Fibroblast of the conjunctiva (primary cell): ENCODE results near the gene ASS1.
"Not testable (repeated sequence)": the region's sequence is repeated elsewhere in the genome, so short reads cannot be mapped to it uniquely, and the experiment has no call there.

Experiments used
- DNase-seq: peaks from one replicate; pipeline ENCODE4 v3.0.0-alpha.2; 2010; ENCODE audit warnings: low read depth

The ASS1 gene

GRCh38 chr9:130434656-130435055 is 10.1 kb upstream of the ASS1 start:
- not testable (repeated sequence) for DNase-seq

GRCh38 chr9:130437011-130437789 is 7.6 kb upstream of the ASS1 start:
- DNase-seq, result no peak

- DNase-seq, result no peak
Observed at GRCh38 chr9:130438382-130438981, 6.3 kb upstream of the ASS1 start.

GRCh38 chr9:130441031-130441430 is 3.7 kb upstream of the ASS1 start:
- DNase-seq, result no peak

GRCh38 chr9:130442746-130443455 is 1.9 kb upstream of the ASS1 start:
- no peak for DNase-seq

- no peak for DNase-seq
Observed at GRCh38 chr9:130443456-130443801, 1.3 kb upstream of the ASS1 start.

GRCh38 chr9:130443840-130444492 is 795 bp upstream of the ASS1 start:
- no peak for DNase-seq

GRCh38 chr9:130445268-130445983 is 665 bp downstream of the ASS1 start:
- peak; percentile 49 for DNase-seq

GRCh38 chr9:130446101-130446861 is 1.5 kb downstream of the ASS1 start:
- DNase-seq, result peak; percentile 97

GRCh38 chr9:130447193-130447816 is 2.5 kb downstream of the ASS1 start:
- DNase-seq, result no peak

GRCh38 chr9:130448035-130448624 is 3.4 kb downstream of the ASS1 start:
- DNase-seq, result peak; percentile 73

GRCh38 chr9:130448771-130449603 is 4.2 kb downstream of the ASS1 start:
- DNase-seq, result no peak

- DNase-seq, result no peak
Observed at GRCh38 chr9:130450344-130451003, 5.7 kb downstream of the ASS1 start.

GRCh38 chr9:130451004-130451390 is 6.2 kb downstream of the ASS1 start:
- no peak for DNase-seq

- DNase-seq, result peak; percentile 95
Observed at GRCh38 chr9:130451509-130452388, 7.0 kb downstream of the ASS1 start.

- no peak for DNase-seq
Observed at GRCh38 chr9:130452835-130453234, 8.1 kb downstream of the ASS1 start.

- no peak for DNase-seq
Observed at GRCh38 chr9:130453487-130453886, 8.7 kb downstream of the ASS1 start.
